Measurements from ENCODE around the gene RALA.

Gene RALA

GRCh38 chr7:39580149-39580874 is 43.1 kb upstream of the RALA start:
- H3K36me3 ChIP-seq (ENCODE audit: low read length), result no peaks in the 10 kb centered on the region
- H4K20me1 ChIP-seq (ENCODE audit: low read depth, low read length), result no peaks in the 10 kb centered on the region
- H3K4me2 ChIP-seq (ENCODE audit: low read depth, low read length, poor library complexity, severe bottlenecking), result no peak overlapping the region
- H3K4me3 ChIP-seq (ENCODE audit: insufficient read depth, low read length, poor library complexity, severe bottlenecking), result no peak overlapping the region
- H3K27me3 ChIP-seq (ENCODE audit: low read length), result no peaks in the 10 kb centered on the region
- H3K27ac ChIP-seq (ENCODE audit: low read depth, low read length), result no peak overlapping the region
- H3K9me2 ChIP-seq (replicated peaks; ENCODE audit: insufficient read depth, low read length), result no peaks in the 10 kb centered on the region
- TF ChIP-seq EZH2phosphoT487 (conservative IDR thresholded peaks at IDR 0.05; ENCODE audit: low read length), result no peak
- TF ChIP-seq, protein P1, sequence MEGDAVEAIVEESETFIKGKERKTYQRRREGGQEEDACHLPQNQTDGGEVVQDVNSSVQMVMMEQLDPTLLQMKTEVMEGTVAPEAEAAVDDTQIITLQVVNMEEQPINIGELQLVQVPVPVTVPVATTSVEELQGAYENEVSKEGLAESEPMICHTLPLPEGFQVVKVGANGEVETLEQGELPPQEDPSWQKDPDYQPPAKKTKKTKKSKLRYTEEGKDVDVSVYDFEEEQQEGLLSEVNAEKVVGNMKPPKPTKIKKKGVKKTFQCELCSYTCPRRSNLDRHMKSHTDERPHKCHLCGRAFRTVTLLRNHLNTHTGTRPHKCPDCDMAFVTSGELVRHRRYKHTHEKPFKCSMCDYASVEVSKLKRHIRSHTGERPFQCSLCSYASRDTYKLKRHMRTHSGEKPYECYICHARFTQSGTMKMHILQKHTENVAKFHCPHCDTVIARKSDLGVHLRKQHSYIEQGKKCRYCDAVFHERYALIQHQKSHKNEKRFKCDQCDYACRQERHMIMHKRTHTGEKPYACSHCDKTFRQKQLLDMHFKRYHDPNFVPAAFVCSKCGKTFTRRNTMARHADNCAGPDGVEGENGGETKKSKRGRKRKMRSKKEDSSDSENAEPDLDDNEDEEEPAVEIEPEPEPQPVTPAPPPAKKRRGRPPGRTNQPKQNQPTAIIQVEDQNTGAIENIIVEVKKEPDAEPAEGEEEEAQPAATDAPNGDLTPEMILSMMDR (IDR thresholded peaks at IDR 0.05; ENCODE audit: insufficient read depth, low read length, poor library complexity, severe bottlenecking), result peak; percentile 85
- H3F3A ChIP-seq (ENCODE audit: insufficient read depth), result no peaks in the 10 kb centered on the region
- no peaks in the 10 kb centered on the region for H3K9me3 ChIP-seq (ENCODE audit: insufficient read depth, low read length)
- peak overlapping the region; percentile 81 for H2AFZ ChIP-seq (ENCODE audit: low read depth, low read length, severe bottlenecking)
- H3K79me2 ChIP-seq (ENCODE audit: insufficient read depth, low read length), result no peaks in the 10 kb centered on the region
- 0 out of 2 replicates have a peak overlapping the region, but pooled peaks have one; percentile 0 for H3K9ac ChIP-seq (ENCODE audit: low read length)

DNA sequence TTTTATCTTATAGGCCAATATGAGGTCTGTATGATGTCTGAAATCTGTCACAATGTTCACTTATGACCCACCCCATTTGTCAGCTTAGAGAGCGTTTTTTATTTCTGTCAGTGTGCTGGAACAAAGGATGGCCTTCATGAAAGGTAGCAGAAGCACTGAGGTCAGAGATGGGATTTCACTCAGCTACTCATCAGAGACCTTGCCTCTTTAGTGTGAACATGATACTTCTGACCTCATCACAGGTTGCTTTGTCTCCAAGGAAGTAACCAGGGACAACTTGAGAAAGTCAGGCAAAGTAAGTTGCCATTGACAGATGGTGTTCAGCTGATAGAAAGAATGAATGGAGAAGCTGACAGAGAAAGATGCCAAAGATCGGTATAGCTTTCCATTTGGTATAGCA is 40.8 kb upstream of the RALA start:
- H3K9ac ChIP-seq (ENCODE audit: low read length), result no peak overlapping the region
- no peak overlapping the region for H3K4me2 ChIP-seq (ENCODE audit: low read depth, low read length, poor library complexity, severe bottlenecking)
- no peaks in the 10 kb centered on the region for H3K9me3 ChIP-seq (ENCODE audit: insufficient read depth, low read length)
- no peaks in the 10 kb centered on the region for H3K9me2 ChIP-seq (replicated peaks; ENCODE audit: insufficient read depth, low read length)
- no peaks in the 10 kb centered on the region for H3K27me3 ChIP-seq (ENCODE audit: low read length)
- TF ChIP-seq EZH2phosphoT487 (conservative IDR thresholded peaks at IDR 0.05; ENCODE audit: low read length), result no peak
- TF ChIP-seq, protein P1 (IDR thresholded peaks at IDR 0.05; ENCODE audit: insufficient read depth, low read length, poor library complexity, severe bottlenecking), result no peak
- H2AFZ ChIP-seq (ENCODE audit: low read depth, low read length, severe bottlenecking), result no peak overlapping the region
- H3K27ac ChIP-seq (ENCODE audit: low read depth, low read length), result no peak overlapping the region
- H3F3A ChIP-seq (ENCODE audit: insufficient read depth), result no peaks in the 10 kb centered on the region
- no peaks in the 10 kb centered on the region for H3K79me2 ChIP-seq (ENCODE audit: insufficient read depth, low read length)
- H4K20me1 ChIP-seq (ENCODE audit: low read depth, low read length), result no peaks in the 10 kb centered on the region
- no peak overlapping the region for H3K4me3 ChIP-seq (ENCODE audit: insufficient read depth, low read length, poor library complexity, severe bottlenecking)
- no peaks in the 10 kb centered on the region for H3K36me3 ChIP-seq (ENCODE audit: low read length)

- Histone ChIP-seq H3K9ac (ENCODE audit: low read length) (no peak overlapping the region), H2AFZ (ENCODE audit: low read depth, low read length, severe bottlenecking) (no peak overlapping the region), H3K36me3 (ENCODE audit: low read length) (no peaks in the 10 kb centered on the region), H3K4me3 (ENCODE audit: insufficient read depth, low read length, poor library complexity, severe bottlenecking) (no peak overlapping the region), H4K20me1 (ENCODE audit: low read depth, low read length) (no peaks in the 10 kb centered on the region), H3K27me3 (ENCODE audit: low read length) (no peaks in the 10 kb centered on the region), H3K9me3 (ENCODE audit: insufficient read depth, low read length) (no peaks in the 10 kb centered on the region), H3K9me2 (replicated peaks; ENCODE audit: insufficient read depth, low read length) (no peaks in the 10 kb centered on the region), H3K27ac (ENCODE audit: low read depth, low read length) (no peak overlapping the region), H3K4me2 (ENCODE audit: low read depth, low read length, poor library complexity, severe bottlenecking) (no peak overlapping the region), H3F3A (ENCODE audit: insufficient read depth) (no peaks in the 10 kb centered on the region), H3K79me2 (ENCODE audit: insufficient read depth, low read length) (no peaks in the 10 kb centered on the region)
- TF ChIP-seq EZH2phosphoT487 (conservative IDR thresholded peaks at IDR 0.05; ENCODE audit: low read length), result no peak
- TF ChIP-seq, protein P1 (IDR thresholded peaks at IDR 0.05; ENCODE audit: insufficient read depth, low read length, poor library complexity, severe bottlenecking), result no peak
These were observed 39.8 kb upstream of the RALA start for GRCh38 chr7:39583539-39583938.

Data from SU-DHL-6 (cell line).